Endothelial cell of umbilical vein (primary cell): Measurements from ENCODE around the gene VAV3.

Experiments used
- POLR2A ChIP-seq: IDR thresholded peaks from 2 replicates; pipeline ENCODE4 v1.6.1; 2012; ENCODE audit warnings: low read depth, mild to moderate bottlenecking, control low read depth, low read length
- TF ChIP-seq, protein P1 (sequence below), 2 donors: IDR thresholded peaks; 1 replicate in 1 of 2; 2 replicates in 1 of 2; pipeline ENCODE4 v1.5.1; 2011; ENCODE audit warnings: low read length in 2 of 2, mild to moderate bottlenecking in 2 of 2, moderate library complexity in 2 of 2, control low read depth in 1 of 2, inconsistent platforms in 1 of 2, low read depth in 1 of 2; ENCODE audit not compliant: insufficient read depth in 1 of 2; ENCODE audit errors: extremely low read depth in 1 of 2

DNA sequence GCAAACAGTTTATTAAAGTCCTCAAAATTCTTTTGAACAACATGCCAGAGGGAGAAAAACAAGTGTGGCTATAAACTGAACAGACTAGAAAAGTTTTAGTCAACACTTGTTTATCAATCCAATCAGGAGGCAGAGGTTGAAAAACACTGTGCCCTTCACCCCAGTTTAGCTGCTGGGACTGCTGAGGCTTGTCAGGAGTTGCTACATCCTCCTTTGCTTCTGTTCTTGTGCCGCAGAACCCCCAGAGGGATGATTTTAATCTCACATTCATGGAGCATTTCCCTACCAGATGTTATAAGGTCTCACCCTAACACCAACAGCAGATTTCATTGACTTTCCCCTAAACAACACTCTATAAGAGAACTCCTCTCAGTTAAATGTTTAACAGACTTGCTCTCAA lies 321.2 kb downstream of the VAV3 start:
- TF ChIP-seq, protein P1, sequence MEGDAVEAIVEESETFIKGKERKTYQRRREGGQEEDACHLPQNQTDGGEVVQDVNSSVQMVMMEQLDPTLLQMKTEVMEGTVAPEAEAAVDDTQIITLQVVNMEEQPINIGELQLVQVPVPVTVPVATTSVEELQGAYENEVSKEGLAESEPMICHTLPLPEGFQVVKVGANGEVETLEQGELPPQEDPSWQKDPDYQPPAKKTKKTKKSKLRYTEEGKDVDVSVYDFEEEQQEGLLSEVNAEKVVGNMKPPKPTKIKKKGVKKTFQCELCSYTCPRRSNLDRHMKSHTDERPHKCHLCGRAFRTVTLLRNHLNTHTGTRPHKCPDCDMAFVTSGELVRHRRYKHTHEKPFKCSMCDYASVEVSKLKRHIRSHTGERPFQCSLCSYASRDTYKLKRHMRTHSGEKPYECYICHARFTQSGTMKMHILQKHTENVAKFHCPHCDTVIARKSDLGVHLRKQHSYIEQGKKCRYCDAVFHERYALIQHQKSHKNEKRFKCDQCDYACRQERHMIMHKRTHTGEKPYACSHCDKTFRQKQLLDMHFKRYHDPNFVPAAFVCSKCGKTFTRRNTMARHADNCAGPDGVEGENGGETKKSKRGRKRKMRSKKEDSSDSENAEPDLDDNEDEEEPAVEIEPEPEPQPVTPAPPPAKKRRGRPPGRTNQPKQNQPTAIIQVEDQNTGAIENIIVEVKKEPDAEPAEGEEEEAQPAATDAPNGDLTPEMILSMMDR (IDR thresholded peaks at IDR 0.05; ENCODE audit: extremely low read depth in 1 of 2, insufficient read depth in 1 of 2, low read depth in 1 of 2, low read length in 2 of 2): no peak
- TF ChIP-seq POLR2A: no peak
